Measurements from ENCODE around the gene RNASE11.
A peak's percentile ranks its signal among the peaks of the same experiment; 100 is the strongest.
"Not testable (repeated sequence)": the region's sequence is repeated elsewhere in the genome, so short reads cannot be mapped to it uniquely, and the experiment has no call there.

Gene RNASE11

DNA sequence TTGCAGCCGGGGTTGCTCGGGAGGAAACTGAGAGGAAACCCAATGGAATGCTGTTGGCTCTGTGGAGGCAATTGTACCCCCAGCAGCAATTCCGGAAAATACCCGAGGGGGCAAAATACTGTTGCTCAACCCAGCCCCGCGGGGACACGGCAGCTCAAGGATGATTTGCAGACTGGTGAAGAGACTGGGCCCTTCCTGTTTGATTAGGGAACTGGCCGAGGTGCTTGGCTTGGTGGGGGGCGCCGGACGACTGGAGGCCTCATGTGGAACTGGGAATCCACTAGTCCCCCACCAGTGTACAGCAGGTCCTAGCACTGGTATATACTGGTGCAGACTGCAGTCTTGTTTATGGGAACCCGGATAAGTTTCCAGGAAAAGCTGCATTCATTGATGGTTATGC is 13.7 kb upstream of the RNASE11 start:
- no peak for DNase-seq (ENCODE audit: low read depth, low spot score)
- no peaks in the 10 kb centered on the region for H3K36me3 ChIP-seq (ENCODE audit: insufficient read depth, low read length)
- H3K4me3 ChIP-seq: no peak overlapping the region
- H3K27ac ChIP-seq: no peak overlapping the region
- TF ChIP-seq POLR2AphosphoS5 (IDR thresholded peaks at IDR 0.05; ENCODE audit: borderline replicate concordance, low read depth, low read length) (no peak), FOXP2 (optimal IDR thresholded peaks at IDR 0.05; ENCODE audit: control extremely low read depth, extremely low read length, insufficient read depth) (no peak), EZH2 (IDR thresholded peaks at IDR 0.05) (no peak)
- H3K9ac ChIP-seq (ENCODE audit: insufficient read length): no peak overlapping the region
- no peaks in the 10 kb centered on the region for H3K9me3 ChIP-seq (ENCODE audit: low read depth, low read length)

DNA sequence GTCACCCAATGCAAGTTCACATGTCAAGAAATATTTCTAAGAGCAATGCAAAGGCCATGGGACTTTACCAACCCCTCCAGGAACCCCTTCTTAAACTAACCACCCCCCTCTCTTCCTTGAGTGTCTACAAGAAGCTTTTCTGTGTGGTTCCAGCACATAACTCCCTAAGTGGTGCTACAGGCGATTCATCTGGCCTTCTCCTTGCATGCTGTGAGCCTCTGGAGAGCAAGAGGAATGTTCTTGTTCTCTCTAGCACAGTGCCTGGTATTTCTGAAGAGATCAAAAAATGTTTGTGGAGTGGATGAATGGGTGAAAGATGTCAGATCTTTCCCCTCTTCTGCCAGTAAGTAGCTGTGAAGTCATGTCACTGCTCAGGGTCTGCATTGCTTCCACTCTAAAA is 9.3 kb upstream of the RNASE11 start:
- H3K9me3 ChIP-seq (ENCODE audit: low read depth, low read length): no peaks in the 10 kb centered on the region
- no peak for DNase-seq (ENCODE audit: low read depth, low spot score)
- TF ChIP-seq POLR2AphosphoS5 (IDR thresholded peaks at IDR 0.05; ENCODE audit: borderline replicate concordance, low read depth, low read length) (no peak), FOXP2 (optimal IDR thresholded peaks at IDR 0.05; ENCODE audit: control extremely low read depth, extremely low read length, insufficient read depth) (no peak), EZH2 (IDR thresholded peaks at IDR 0.05) (no peak)
- no peak overlapping the region for H3K9ac ChIP-seq (ENCODE audit: insufficient read length)
- H3K4me3 ChIP-seq: no peak overlapping the region
- H3K27ac ChIP-seq: no peak overlapping the region
- no peaks in the 10 kb centered on the region for H3K36me3 ChIP-seq (ENCODE audit: insufficient read depth, low read length)

DNA sequence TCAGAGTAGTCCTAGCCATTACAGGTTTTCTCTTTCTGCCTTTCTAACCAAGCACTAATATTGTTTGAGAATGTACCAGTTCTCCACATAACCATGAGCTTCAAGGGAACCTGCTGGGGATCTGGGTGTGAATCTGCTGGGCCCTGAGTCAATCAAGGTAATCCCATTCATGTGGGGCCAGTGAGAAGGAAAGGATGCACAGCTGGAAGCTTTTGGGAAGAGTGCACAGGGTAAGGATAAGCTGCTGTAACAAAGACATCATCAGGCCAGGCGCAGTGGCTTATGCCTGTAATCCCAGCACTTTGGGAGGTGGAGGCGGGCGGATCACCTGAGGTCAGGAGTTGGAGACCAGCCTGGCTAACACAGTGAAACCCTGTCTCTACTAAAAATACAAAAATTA is 7.9 kb upstream of the RNASE11 start:
- H3K27ac ChIP-seq; DNase-seq (ENCODE audit: low read depth, low spot score); H3K4me3 ChIP-seq; H3K36me3 ChIP-seq (ENCODE audit: insufficient read depth, low read length); H3K9me3 ChIP-seq (ENCODE audit: low read depth, low read length); H3K9ac ChIP-seq (ENCODE audit: insufficient read length): not testable (repeated sequence)

DNA sequence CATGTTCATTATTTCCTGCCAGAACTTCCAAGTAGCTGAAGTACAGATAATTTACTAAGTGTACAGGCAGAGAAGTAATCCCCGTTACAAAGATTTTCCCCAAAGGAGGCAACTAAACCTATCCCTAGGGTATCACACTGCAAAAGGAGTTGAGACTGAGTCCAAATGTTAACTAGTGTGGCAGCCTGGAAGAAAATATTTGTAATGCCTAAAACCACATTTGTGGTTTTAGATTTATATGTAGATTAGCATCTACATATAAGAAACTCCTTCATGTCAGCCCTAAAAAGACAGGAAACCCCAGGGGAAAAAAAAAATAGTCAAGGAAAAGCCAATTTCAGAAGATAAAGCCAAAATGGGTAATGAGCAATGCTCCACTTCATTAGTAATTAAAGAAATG is 4.8 kb upstream of the RNASE11 start:
- no peak for TF ChIP-seq EZH2 (IDR thresholded peaks at IDR 0.05)
- no peak for TF ChIP-seq FOXP2 (optimal IDR thresholded peaks at IDR 0.05; ENCODE audit: control extremely low read depth, extremely low read length, insufficient read depth)
- TF ChIP-seq POLR2AphosphoS5 (IDR thresholded peaks at IDR 0.05; ENCODE audit: borderline replicate concordance, low read depth, low read length): no peak
- no peak for DNase-seq (ENCODE audit: low read depth, low spot score)
- no peak overlapping the region for H3K27ac ChIP-seq
- no peaks in the 10 kb centered on the region for H3K9me3 ChIP-seq (ENCODE audit: low read depth, low read length)
- H3K9ac ChIP-seq (ENCODE audit: insufficient read length): no peak overlapping the region
- no peaks in the 10 kb centered on the region for H3K36me3 ChIP-seq (ENCODE audit: insufficient read depth, low read length)
- H3K4me3 ChIP-seq: peak overlapping the region; percentile 26; the same call in 1 of the 2 replicates

DNA sequence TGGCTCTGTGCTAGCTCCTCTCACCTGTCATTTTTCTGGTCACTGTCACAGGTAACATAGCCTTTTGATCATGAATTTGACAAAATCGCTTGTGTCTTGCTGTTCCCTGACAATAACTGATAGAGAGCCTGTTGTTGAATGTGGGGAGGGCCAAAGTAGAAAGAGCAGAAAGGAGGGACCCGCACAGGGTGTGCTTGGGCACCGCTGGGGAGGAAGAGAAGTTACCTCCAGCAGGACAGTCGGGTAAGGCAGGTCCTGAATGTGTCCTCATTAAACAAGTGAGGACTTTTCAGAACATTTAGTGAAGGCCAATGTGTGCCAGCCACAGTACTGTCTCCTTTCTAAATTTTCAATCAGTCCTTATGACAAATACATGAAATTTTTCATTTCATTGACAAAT is 3.4 kb upstream of the RNASE11 start, which contains the start of gene RNASE12:
Gene RNASE12, minus strand, starts transcription at position 142 of the 400 bp plus-strand sequence. CDS start 653 bp downstream, outside the sequence.
- DNase-seq (ENCODE audit: low read depth, low spot score): no peak
- TF ChIP-seq FOXP2 (optimal IDR thresholded peaks at IDR 0.05; ENCODE audit: control extremely low read depth, extremely low read length, insufficient read depth) (no peak), EZH2 (IDR thresholded peaks at IDR 0.05) (no peak), POLR2AphosphoS5 (IDR thresholded peaks at IDR 0.05; ENCODE audit: borderline replicate concordance, low read depth, low read length) (no peak)
- Histone ChIP-seq H3K4me3 (peak within 1 kb of the TSS; percentile 26; the same call in 1 of the 2 replicates), H3K36me3 (ENCODE audit: insufficient read depth, low read length) (no peaks in the 10 kb centered on the region), H3K9ac (ENCODE audit: insufficient read length) (no peak within 1 kb of the TSS), H3K9me3 (ENCODE audit: low read depth, low read length) (no peaks in the 10 kb centered on the region), H3K27ac (no peak within 1 kb of the TSS)

DNA sequence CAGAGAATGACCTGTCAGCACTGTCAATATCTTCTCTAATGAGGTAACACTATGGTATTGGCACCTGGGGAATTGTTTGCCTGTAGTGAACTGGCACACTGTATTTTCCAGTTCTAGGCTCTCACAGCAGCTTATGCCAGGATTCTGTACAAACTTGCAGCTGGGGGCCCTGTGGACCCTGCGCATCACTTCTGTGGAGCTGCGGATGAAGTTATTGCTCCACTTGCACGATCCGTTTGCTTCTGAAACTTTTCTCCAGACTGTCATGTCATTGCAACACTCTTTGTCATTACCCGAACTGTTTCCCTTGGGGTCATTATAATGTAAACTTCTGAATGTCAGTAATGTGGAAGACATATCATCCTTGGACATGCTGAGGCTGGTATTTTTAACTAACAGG is 3.9 kb downstream of the RNASE11 start:
- TF ChIP-seq POLR2AphosphoS5 (IDR thresholded peaks at IDR 0.05; ENCODE audit: borderline replicate concordance, low read depth, low read length) (no peak), EZH2 (IDR thresholded peaks at IDR 0.05) (no peak), FOXP2 (optimal IDR thresholded peaks at IDR 0.05; ENCODE audit: control extremely low read depth, extremely low read length, insufficient read depth) (no peak)
- Histone ChIP-seq H3K4me3 (no peak overlapping the region), H3K36me3 (ENCODE audit: insufficient read depth, low read length) (no peaks in the 10 kb centered on the region), H3K9me3 (ENCODE audit: low read depth, low read length) (no peaks in the 10 kb centered on the region), H3K9ac (ENCODE audit: insufficient read length) (no peak overlapping the region), H3K27ac (no peak overlapping the region)
- DNase-seq (ENCODE audit: low read depth, low spot score): no peak

DNA sequence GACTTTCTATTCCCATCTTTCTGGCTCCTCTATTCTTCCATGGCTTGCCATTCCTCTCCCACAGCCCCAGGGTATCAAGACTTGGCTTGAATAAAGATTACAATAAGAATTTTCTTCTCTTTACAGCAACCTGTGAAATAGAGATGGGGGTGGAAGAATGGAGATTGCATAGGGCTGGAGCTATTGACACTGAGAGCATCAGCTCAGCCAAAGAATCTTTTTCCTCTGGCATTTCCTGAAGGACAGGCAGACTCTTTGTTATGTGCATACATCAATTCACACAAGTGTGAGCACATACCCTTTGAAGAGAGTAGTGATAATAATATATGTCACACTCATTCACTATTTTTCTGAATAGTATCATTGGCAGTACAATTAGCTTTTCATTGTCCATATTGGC is 4.7 kb downstream of the RNASE11 start:
- H3K36me3 ChIP-seq (ENCODE audit: insufficient read depth, low read length): no peaks in the 10 kb centered on the region
- no peaks in the 10 kb centered on the region for H3K9me3 ChIP-seq (ENCODE audit: low read depth, low read length)
- H3K4me3 ChIP-seq: no peak overlapping the region
- no peak for DNase-seq (ENCODE audit: low read depth, low spot score)
- TF ChIP-seq POLR2AphosphoS5 (IDR thresholded peaks at IDR 0.05; ENCODE audit: borderline replicate concordance, low read depth, low read length): no peak
- TF ChIP-seq EZH2 (IDR thresholded peaks at IDR 0.05): no peak
- no peak for TF ChIP-seq FOXP2 (optimal IDR thresholded peaks at IDR 0.05; ENCODE audit: control extremely low read depth, extremely low read length, insufficient read depth)
- H3K9ac ChIP-seq (ENCODE audit: insufficient read length): no peak overlapping the region
- no peak overlapping the region for H3K27ac ChIP-seq

DNA sequence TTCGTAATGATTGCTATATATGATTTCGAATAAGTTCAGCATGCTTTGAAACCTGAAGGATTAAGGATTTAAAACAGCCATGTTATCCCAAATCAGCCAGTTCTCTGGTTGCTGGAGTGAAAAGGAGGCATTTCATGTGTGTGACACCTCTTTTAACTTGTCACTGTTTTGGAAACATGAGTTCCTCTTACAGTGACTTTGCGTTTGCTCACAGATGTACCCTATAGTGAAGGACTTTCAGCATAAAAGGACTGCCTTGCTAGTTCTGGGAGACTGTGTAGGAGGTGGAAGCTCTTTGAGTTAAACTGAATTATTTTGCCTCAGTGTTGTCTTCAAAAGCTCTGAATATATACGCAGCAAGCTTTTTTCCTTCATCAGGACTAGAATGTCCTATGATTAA is 7.6 kb downstream of the RNASE11 start:
- no peak overlapping the region for H3K4me3 ChIP-seq
- H3K9ac ChIP-seq (ENCODE audit: insufficient read length): no peak overlapping the region
- TF ChIP-seq FOXP2 (optimal IDR thresholded peaks at IDR 0.05; ENCODE audit: control extremely low read depth, extremely low read length, insufficient read depth) (no peak), POLR2AphosphoS5 (IDR thresholded peaks at IDR 0.05; ENCODE audit: borderline replicate concordance, low read depth, low read length) (no peak), EZH2 (IDR thresholded peaks at IDR 0.05) (no peak)
- DNase-seq (ENCODE audit: low read depth, low spot score): no peak
- no peaks in the 10 kb centered on the region for H3K36me3 ChIP-seq (ENCODE audit: insufficient read depth, low read length)
- no peaks in the 10 kb centered on the region for H3K9me3 ChIP-seq (ENCODE audit: low read depth, low read length)
- no peak overlapping the region for H3K27ac ChIP-seq

DNA sequence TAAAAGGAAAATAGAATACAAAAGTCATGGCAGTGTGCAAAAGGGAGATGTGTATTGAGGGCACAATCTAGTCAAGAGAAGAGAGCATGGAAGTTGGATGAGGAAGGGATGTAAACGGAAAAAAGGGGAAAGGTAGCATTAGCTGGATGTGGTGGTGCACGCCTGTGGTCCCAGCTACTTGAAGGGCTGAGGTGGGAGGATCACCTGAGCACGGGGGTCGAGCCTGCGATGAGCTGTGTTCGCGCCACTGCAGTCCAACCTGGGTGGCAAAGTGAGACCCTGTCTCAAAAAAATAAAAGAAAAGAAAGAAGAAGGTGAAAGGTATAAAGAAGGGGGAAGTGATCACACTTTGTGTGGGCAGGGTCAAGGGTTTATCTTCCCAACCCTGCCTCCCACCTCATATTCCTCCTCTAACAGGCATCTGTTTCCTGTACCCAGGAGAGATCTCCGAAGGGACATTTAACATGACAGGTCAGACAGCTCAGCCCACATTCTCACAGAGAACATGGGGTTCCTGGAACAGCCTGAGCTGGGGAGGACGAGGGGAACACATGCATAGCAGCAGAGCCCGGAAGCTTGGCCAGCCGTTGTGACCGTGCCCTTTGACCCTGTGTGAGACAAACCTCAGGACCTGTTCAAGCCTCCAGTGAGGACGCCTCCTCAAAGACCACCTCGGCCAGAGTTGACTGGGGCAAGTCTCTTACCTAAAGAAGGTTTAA is 8.9 kb downstream of the RNASE11 start:
- Histone ChIP-seq H3K27ac (no peak overlapping the region), H3K4me3 (no peak overlapping the region), H3K9ac (ENCODE audit: insufficient read length) (no peak overlapping the region), H3K9me3 (ENCODE audit: low read depth, low read length) (no peaks in the 10 kb centered on the region), H3K36me3 (ENCODE audit: insufficient read depth, low read length) (no peaks in the 10 kb centered on the region)
- no peak for DNase-seq (ENCODE audit: low read depth, low spot score)
- TF ChIP-seq POLR2AphosphoS5 (IDR thresholded peaks at IDR 0.05; ENCODE audit: borderline replicate concordance, low read depth, low read length) (no peak), EZH2 (IDR thresholded peaks at IDR 0.05) (no peak), FOXP2 (optimal IDR thresholded peaks at IDR 0.05; ENCODE audit: control extremely low read depth, extremely low read length, insufficient read depth) (no peak)
